Measurements from ENCODE around the gene KRT28. TPM values are rescaled to one million over a fixed set of nuclear protein-coding genes. Genes with fewer than 3 reads are reported as not detected.

Gene KRT28
- total and polyA plus RNA-seq, 2 of the 8 experiments (the other 6 are each of a cell fraction or from before 2014, with no cell fraction given) = not detected

DNA sequence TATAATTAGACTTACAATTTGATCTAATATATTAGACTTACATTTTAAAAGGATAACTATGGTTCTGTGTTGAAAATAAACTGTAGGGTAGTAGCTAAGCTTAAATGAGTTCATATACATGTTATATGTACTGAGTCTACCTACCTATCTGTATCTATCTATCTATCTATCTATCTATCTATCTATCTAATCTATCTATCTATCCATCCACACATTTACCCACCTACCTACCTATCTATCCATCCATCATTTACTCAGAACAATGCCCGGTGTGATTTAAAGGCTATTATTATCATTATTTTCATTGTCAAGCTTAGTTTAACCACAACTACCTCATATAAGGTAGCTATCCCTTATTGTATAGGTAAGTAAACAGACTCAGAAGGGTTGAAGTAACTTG, 15.6 kb upstream of the KRT28 start:
- no peak overlapping the region for H3K27ac ChIP-seq (ENCODE audit: low read depth, low read length)
- no peaks in the 10 kb centered on the region for H3K9me3 ChIP-seq (ENCODE audit: insufficient read depth in 2 of 2, low read depth in 1 of 2, low read length in 1 of 2)
- no peak overlapping the region for H4K91ac ChIP-seq (replicated peaks; ENCODE audit: insufficient read length, low read length)
- DNase-seq (ENCODE audit: low read depth in 1 of 2, low spot score in 2 of 2) = no peak
- H2BK5ac ChIP-seq (ENCODE audit: low read depth, low read length) = no peak overlapping the region
- no peak for FAIRE-seq
- H4K5ac ChIP-seq (ENCODE audit: insufficient read length, low read depth, low read length) = no peak overlapping the region
- H3K4me1 ChIP-seq (replicated peaks in 1 of 4; ENCODE audit: control insufficient read depth in 3 of 4, insufficient read depth in 4 of 4, low read length in 3 of 4) = no peaks in the 10 kb centered on the region; a peak in 1 of 7 replicates
- H3K18ac ChIP-seq (ENCODE audit: extremely low read depth, low read length) = no peak overlapping the region
- H2BK120ac ChIP-seq (replicated peaks; ENCODE audit: low read depth, low read length) = no peak overlapping the region
- H2BK20ac ChIP-seq (ENCODE audit: low read length) = no peak overlapping the region
- no peak overlapping the region for H3K4ac ChIP-seq (replicated peaks; ENCODE audit: insufficient read length, low read depth, low read length)
- no peak overlapping the region for H3K56ac ChIP-seq (replicated peaks; ENCODE audit: insufficient read length, low read depth, low read length)
- no peak overlapping the region for H2AFZ ChIP-seq (ENCODE audit: low read length)
- no peak overlapping the region for H3K14ac ChIP-seq (ENCODE audit: insufficient read length)
- peaks cover 0 to 5% (median 4%) of the 10 kb centered on the region in 4 experiments; a peak in 2 of 8 replicates for H3K36me3 ChIP-seq (ENCODE audit: control insufficient read depth in 2 of 4, insufficient read depth in 4 of 4, low read length in 3 of 4)
- no peak overlapping the region for H2BK12ac ChIP-seq (ENCODE audit: low read depth, low read length)
- no peaks in the 10 kb centered on the region for H3K23me2 ChIP-seq (ENCODE audit: low read depth, low read length)
- H2AK5ac ChIP-seq (ENCODE audit: low read depth, low read length) = no peak overlapping the region
- no peak overlapping the region for H3K4me2 ChIP-seq (ENCODE audit: insufficient read depth in 1 of 2, low read depth in 2 of 2, low read length in 2 of 2)
- no peak overlapping the region for H4K8ac ChIP-seq (ENCODE audit: extremely low read depth, insufficient read depth, low read length)
- POLR2A ChIA-PET (ENCODE audit: partially characterized antibody) = no interaction called here
- H3K23ac ChIP-seq (ENCODE audit: insufficient read length) = no peak overlapping the region
- CTCF ChIA-PET (ENCODE audit: partially characterized antibody) = interaction anchor here (1.0 to 1.1 kb wide), 2 partner anchors 18 to 200 kb away, joined by 3 read pairs; no protein-coding TSS in a partner anchor
- WGBS, 2 experiments (ENCODE audit: extremely low coverage in 1 of 2, insufficient coverage in 1 of 2, insufficient read length in 1 of 2, insufficient replicate concordance in 2 of 2, low coverage in 1 of 2, low lambda C conversion rate in 2 of 2, missing lambda C conversion rate in 1 of 2) = 89% methylated on average over 1 of the region's 1 CpG; no CpG with 5 or more reads in 1 of the 2 experiments
- H3K79me2 ChIP-seq (ENCODE audit: control insufficient read depth in 1 of 2, insufficient read depth in 2 of 2, low read length in 2 of 2) = no peaks in the 10 kb centered on the region
- H3K9ac ChIP-seq (replicated peaks in 1 of 4; ENCODE audit: extremely low read depth in 1 of 4, low read depth in 3 of 4, low read length in 3 of 4) = no peak overlapping the region
- no peaks in the 10 kb centered on the region for H3K79me1 ChIP-seq (ENCODE audit: low read depth, low read length)
- no peaks in the 10 kb centered on the region for H4K20me1 ChIP-seq (replicated peaks in 1 of 2; ENCODE audit: control insufficient read depth in 1 of 2, insufficient read depth in 2 of 2, low read length in 2 of 2)
- H3K27me3 ChIP-seq (replicated peaks in 1 of 4; ENCODE audit: control insufficient read depth in 3 of 4, extremely low read depth in 1 of 4, insufficient read depth in 3 of 4, low read length in 3 of 4) = no peaks in the 10 kb centered on the region; a peak in 1 of 7 replicates
- no peak overlapping the region for H2BK15ac ChIP-seq (ENCODE audit: low read length)
- H3K4me3 ChIP-seq (ENCODE audit: extremely low read depth in 1 of 4, insufficient read depth in 2 of 4, low read depth in 3 of 4, low read length in 4 of 4) = no peak overlapping the region
- no peak for TF ChIP-seq RAD21 (IDR thresholded peaks at IDR 0.05 in 1 of 2, conservative IDR thresholded peaks at IDR 0.05 in 1 of 2; ENCODE audit: low read depth in 2 of 2, low read length in 2 of 2)
- no peak for TF ChIP-seq NANOG (IDR thresholded peaks at IDR 0.05; ENCODE audit: insufficient read depth, low read depth, low read length, poor library complexity, severe bottlenecking)
- no peak for TF ChIP-seq EZH2 (IDR thresholded peaks at IDR 0.05; ENCODE audit: low read depth, low read length, severe bottlenecking)
- TF ChIP-seq KDM4A (IDR thresholded peaks at IDR 0.05; ENCODE audit: low read depth, low read length, severe bottlenecking) = no peak
- no peak for TF ChIP-seq CTBP2 (IDR thresholded peaks at IDR 0.05; ENCODE audit: borderline replicate concordance, insufficient read depth, insufficient read length, low read length)
- TF ChIP-seq EP300 (IDR thresholded peaks at IDR 0.05; ENCODE audit: borderline replicate concordance in 1 of 2, low read depth in 2 of 2, low read length in 2 of 2) = no peak
- no peak for TF ChIP-seq GABPA (IDR thresholded peaks at IDR 0.05; ENCODE audit: borderline replicate concordance, insufficient read depth, low read length)
- no peak for TF ChIP-seq ZNF274 (IDR thresholded peaks at IDR 0.05; ENCODE audit: borderline replicate concordance, extremely low read depth, low read length)
- TF ChIP-seq CBX5 (IDR thresholded peaks at IDR 0.05; ENCODE audit: low read depth, low read length) = no peak
- TF ChIP-seq BRCA1 (IDR thresholded peaks at IDR 0.05; ENCODE audit: low read depth, low read length) = no peak
- TF ChIP-seq USF2 (IDR thresholded peaks at IDR 0.05; ENCODE audit: low read length) = no peak
